HEK293T (cell line): ENCODE measurements around the gene GPR37L1.

Source experiments
- CTCF ChIA-PET: fragments of 350-600 bp; formaldehyde crosslinking; extraction: SDS; loops from one replicate; lab custom pipeline; 2021; ENCODE audit warnings: antibody characterized with exemption, inconsistent platforms; lab: Yijun Ruan, JAX
- POLR2A ChIA-PET: fragments of 350-600 bp; formaldehyde crosslinking; extraction: SDS; loops from one replicate; lab custom pipeline; 2020; ENCODE audit warnings: antibody characterized with exemption, inconsistent platforms; lab: Yijun Ruan, JAX
- DNase-seq: peaks from one replicate; pipeline ENCODE4 v3.0.0; 2012; ENCODE audit warnings: mixed read lengths; ENCODE audit errors: extremely low spot score
- ARNT ChIP-seq: fragments of 450-650 bp; IDR thresholded peaks from 2 replicates; pipeline ENCODE4 v1.6.1; 2017; ENCODE audit warnings: mild to moderate bottlenecking
- BHLHE40 ChIP-seq: fragments of 450-650 bp; IDR thresholded peaks from 2 replicates; pipeline ENCODE4 v1.6.1; 2016; ENCODE audit warnings: mild to moderate bottlenecking, moderate library complexity, borderline replicate concordance
- CTBP1 ChIP-seq: fragments of 450-650 bp; IDR thresholded peaks from 2 replicates; pipeline ENCODE4 v1.6.1; 2016; ENCODE audit warnings: borderline replicate concordance
- ELF4 ChIP-seq: fragments of 450-650 bp; IDR thresholded peaks from 2 replicates; pipeline ENCODE4 v1.6.1; 2017; ENCODE audit warnings: antibody characterized with exemption
- FOXA1 ChIP-seq: fragments of 450-650 bp; IDR thresholded peaks from 2 replicates; pipeline ENCODE4 v1.6.1; 2016; ENCODE audit warnings: mild to moderate bottlenecking
- FOXK2 ChIP-seq: fragments of 450-650 bp; IDR thresholded peaks from 2 replicates; pipeline ENCODE4 v1.6.1; 2016; ENCODE audit warnings: mild to moderate bottlenecking
- FOXM1 ChIP-seq: fragments of 450-650 bp; IDR thresholded peaks from 2 replicates; pipeline ENCODE4 v1.6.1; 2017; ENCODE audit warnings: mild to moderate bottlenecking, borderline replicate concordance
- HDGF ChIP-seq: fragments of 450-650 bp; IDR thresholded peaks from 2 replicates; pipeline ENCODE4 v1.6.1; 2017; ENCODE audit warnings: antibody characterized with exemption, borderline replicate concordance
- L3MBTL2 ChIP-seq: fragments of 450-650 bp; conservative IDR thresholded peaks from 2 replicates; pipeline ENCODE4 v1.6.1; 2016; ENCODE audit warnings: mild to moderate bottlenecking
- LEF1 ChIP-seq: fragments of 450-650 bp; IDR thresholded peaks from 2 replicates; pipeline ENCODE4 v1.6.1; 2017; ENCODE audit warnings: mild to moderate bottlenecking, borderline replicate concordance
- NFRKB ChIP-seq: fragments of 450-650 bp; IDR thresholded peaks from 2 replicates; pipeline ENCODE4 v1.6.1; 2016; ENCODE audit warnings: mild to moderate bottlenecking, moderate library complexity
- SP1 ChIP-seq: fragments of 450-650 bp; IDR thresholded peaks from 2 replicates; pipeline ENCODE4 v1.6.1; 2017
- SUZ12 ChIP-seq: fragments of 450-650 bp; IDR thresholded peaks from 2 replicates; pipeline ENCODE4 v1.6.1; 2016; ENCODE audit warnings: mild to moderate bottlenecking
- TARDBP ChIP-seq: fragments of 450-650 bp; IDR thresholded peaks from 2 replicates; pipeline ENCODE4 v1.6.1; 2016
- ZNF384 ChIP-seq: fragments of 450-650 bp; IDR thresholded peaks from 2 replicates; pipeline ENCODE4 v1.6.1; 2016
- TF ChIP-seq, protein P1 (sequence below): fragments of 450-650 bp; IDR thresholded peaks from 2 replicates; pipeline ENCODE4 v1.6.1; 2016

GPR37L1 gene

DNA sequence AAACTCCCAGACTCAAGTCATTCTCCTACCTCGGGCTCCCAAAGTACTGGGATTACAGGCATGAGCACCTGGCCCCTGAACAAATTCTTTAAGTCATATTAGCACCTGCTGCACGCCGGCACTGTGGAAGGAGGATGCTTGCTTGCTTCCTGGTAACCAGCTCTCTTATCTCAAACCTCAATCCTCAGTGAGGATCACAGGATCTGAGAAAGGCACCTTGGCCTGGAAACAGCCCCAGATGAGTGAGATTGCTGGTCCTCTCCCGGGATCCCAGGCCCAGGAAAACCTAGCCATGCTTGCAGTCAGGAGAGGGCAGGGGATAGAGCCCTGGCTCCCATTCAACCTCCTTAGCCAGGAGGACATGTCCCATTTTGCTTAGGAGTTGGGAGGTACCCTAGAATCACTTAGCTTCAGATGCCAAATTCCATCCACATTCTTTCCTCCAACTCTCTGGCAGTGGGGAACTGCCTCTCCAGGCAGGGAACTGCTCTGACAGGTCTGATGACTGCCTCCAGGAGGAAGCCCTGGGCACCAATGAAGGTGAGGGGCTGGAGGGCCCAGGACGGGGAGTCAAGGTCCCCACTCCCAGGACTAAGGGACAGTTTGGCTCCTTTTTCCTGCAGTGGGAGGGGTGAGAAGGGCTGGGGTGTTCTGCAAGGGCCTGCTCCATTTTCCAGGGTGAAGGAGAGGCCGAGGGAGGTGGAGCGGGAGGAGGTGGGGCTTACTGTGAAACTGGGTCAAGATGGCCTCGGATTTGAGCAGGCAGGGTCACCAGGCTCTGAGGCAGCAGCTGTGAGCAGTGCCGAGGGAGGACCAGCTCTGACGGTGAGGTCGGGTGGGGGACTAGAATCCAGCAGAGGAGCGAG lies 9.5 kb downstream of the GPR37L1 start:
- TF ChIP-seq ARNT (no peak), SP1 (no peak), TARDBP (no peak), LEF1 (no peak)
- TF ChIP-seq, protein P1, sequence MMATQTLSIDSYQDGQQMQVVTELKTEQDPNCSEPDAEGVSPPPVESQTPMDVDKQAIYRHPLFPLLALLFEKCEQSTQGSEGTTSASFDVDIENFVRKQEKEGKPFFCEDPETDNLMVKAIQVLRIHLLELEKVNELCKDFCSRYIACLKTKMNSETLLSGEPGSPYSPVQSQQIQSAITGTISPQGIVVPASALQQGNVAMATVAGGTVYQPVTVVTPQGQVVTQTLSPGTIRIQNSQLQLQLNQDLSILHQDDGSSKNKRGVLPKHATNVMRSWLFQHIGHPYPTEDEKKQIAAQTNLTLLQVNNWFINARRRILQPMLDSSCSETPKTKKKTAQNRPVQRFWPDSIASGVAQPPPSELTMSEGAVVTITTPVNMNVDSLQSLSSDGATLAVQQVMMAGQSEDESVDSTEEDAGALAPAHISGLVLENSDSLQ: no peak
- ChIA-PET CTCF (no interaction called here), POLR2A (interaction anchor here (0.8 kb wide), 1 partner anchor 11 kb away, joined by 3 read pairs; no protein-coding TSS in a partner anchor)
- no peak for DNase-seq

DNA sequence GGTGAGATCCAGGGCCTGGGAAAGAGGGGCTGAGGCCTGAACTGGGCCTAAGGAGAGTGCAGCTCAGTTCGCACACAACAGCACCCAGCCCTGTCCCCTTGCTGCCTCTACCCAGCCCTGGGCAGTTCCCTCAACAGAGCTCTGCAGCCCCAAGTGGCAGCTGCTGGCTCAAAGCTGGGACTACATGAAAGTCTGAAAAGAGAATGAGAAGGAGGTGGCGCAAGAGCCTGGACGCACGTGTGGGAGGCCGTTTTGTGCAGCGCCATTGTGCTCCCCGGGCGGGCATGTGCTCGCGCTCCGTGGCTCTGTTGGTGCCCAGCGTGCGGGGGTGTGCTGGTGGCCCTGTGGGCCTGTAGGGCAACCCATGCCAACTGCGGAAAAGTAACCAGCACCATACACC lies 10.3 kb downstream of the GPR37L1 start:
- TF ChIP-seq BHLHE40 (no peak), FOXM1 (no peak), FOXA1 (no peak), CTBP1 (no peak), SP1 (no peak), HDGF (no peak), NFRKB (no peak), L3MBTL2 (no peak), LEF1 (no peak), FOXK2 (no peak), ZNF384 (no peak), ELF4 (no peak), ARNT (no peak), TARDBP (no peak), SUZ12 (no peak)
- TF ChIP-seq, protein P1: no peak
- ChIA-PET POLR2A (no interaction called here), CTCF (interaction anchor here (0.7 kb wide), 1 partner anchor 22 kb away, joined by 5 read pairs; no protein-coding TSS in a partner anchor)
- no peak for DNase-seq

DNA sequence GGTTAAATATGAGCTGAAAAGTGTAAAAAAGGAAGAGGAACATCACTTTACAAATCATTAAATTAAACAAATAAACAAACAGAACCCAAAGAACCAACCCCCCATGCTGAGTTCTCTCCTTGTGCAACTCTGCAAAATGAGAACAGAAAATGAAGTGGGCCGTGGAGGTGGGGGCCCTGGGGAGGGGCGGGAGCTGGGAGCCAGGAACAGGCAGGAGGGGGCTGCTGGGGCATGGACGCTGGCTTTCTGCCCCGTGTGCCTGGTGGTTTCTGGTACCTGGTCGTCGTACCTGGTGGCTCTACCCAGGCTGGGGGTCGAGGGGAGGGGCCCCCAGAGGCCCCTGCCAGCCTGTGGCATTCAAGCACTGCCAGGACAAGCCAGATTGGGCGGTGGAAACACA lies 10.8 kb downstream of the GPR37L1 start:
- no peak for TF ChIP-seq SUZ12
- TF ChIP-seq ZNF384: no peak
- TF ChIP-seq NFRKB: no peak
- no peak for TF ChIP-seq L3MBTL2
- TF ChIP-seq SP1: no peak
- TF ChIP-seq BHLHE40: no peak
- no peak for TF ChIP-seq HDGF
- no peak for TF ChIP-seq ARNT
- TF ChIP-seq FOXA1: no peak
- no peak for TF ChIP-seq LEF1
- TF ChIP-seq, protein P1: no peak
- TF ChIP-seq FOXK2: no peak
- no peak for DNase-seq
- POLR2A ChIA-PET: no interaction called here
- CTCF ChIA-PET: interaction anchor here (0.7 kb wide), 1 partner anchor 21 kb away, joined by 5 read pairs; no protein-coding TSS in a partner anchor

DNA sequence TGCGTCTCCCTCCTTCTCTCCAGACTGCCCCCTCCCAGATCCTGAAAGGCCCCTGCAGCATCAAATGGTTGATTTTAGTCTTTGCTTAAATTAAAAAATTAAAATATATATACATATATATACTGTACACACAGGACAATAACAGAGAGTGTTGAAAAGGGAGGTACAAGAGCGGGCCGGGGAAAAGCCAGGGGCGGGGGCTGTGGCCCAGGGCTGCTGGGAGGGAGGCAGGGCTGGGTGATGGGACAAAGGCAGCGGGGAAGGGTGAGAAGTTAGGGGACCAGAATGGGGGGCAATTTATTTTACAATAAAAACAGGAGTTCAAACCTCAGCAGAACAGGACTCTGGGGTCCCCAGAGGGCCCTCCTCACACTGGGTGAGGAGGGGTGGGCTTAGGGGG lies 11.3 kb downstream of the GPR37L1 start:
- CTCF ChIA-PET: interaction anchor here (0.5 to 0.6 kb wide), 3 partner anchors 51 to 133 kb away, joined by 3 read pairs; no protein-coding TSS in a partner anchor
- TF ChIP-seq FOXM1 (no peak), SUZ12 (no peak), ZNF384 (no peak), LEF1 (no peak), ELF4 (no peak), FOXK2 (no peak), SP1 (no peak), FOXA1 (no peak), ARNT (no peak)
- TF ChIP-seq, protein P1: no peak
- POLR2A ChIA-PET: interaction anchor here (3.3 kb wide), 1 partner anchor 11 kb away, joined by 14 read pairs; the partner anchor contains the start of gene ARL8A
- no peak for DNase-seq

DNA sequence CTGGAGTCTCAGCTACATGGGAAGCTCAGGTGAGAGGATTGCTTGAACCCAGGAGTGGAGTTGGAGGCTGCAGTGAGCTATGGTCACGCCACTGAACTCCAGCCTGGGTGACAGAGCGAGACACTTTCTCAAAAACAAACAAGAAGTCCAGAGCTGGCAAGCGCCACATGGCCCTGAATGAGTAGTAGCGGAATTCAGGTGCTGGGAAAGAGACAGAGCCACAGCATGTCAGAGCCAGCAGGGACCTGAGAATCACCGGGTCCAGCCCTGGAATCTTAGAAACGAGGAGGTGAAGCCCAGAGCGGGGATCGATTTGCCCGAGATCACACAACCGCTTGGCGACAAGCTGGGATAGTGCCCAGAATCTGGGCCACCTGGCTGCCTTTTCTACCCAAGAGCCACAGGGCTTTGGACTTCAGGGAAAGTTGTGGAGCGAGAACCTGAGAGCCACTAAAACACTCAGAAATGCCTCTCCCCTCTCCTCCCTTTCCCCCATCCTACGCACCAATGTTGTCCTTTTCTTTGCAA lies 12.0 kb downstream of the GPR37L1 start:
- no peak for TF ChIP-seq HDGF
- TF ChIP-seq TARDBP: no peak
- TF ChIP-seq CTBP1: no peak
- TF ChIP-seq ZNF384: no peak
- ChIA-PET POLR2A (interaction anchor here (3.3 kb wide), 1 partner anchor 10 kb away, joined by 14 read pairs; the partner anchor contains the start of gene ARL8A), CTCF (interaction anchor here (0.6 to 2.5 kb wide), 6 partner anchors 20 to 135 kb away, joined by 3 to 16 read pairs (median 3); no protein-coding TSS in a partner anchor)
- DNase-seq: no peak
